K562 (cell line): ENCODE results near the gene MAP4K4. TPM values are rescaled to one million over a fixed set of nuclear protein-coding genes. Genes with fewer than 3 reads are reported as not detected.

Experiments
- BDP1 ChIP-seq: IDR thresholded peaks from 3 replicates; pipeline ENCODE4 v1.6.1; 2011; ENCODE audit not compliant: insufficient read length, insufficient read depth
- CHD2 ChIP-seq: IDR thresholded peaks from 2 replicates; pipeline ENCODE4 v1.6.1; 2011; ENCODE audit warnings: low read depth, low read length
- ERF ChIP-seq: fragments of 450-650 bp; formaldehyde crosslinking; IDR thresholded peaks from 2 replicates; pipeline ENCODE4 v1.4.0; 2020; ENCODE audit warnings: mild to moderate bottlenecking, mixed read lengths
- FOXJ2 ChIP-seq: fragments of 200-800 bp; sonication (Bioruptor generic); IDR thresholded peaks from 2 replicates; pipeline ENCODE4 v1.6.1; 2016; ENCODE audit warnings: missing genetic modification characterization, missing compliant biosample characterization
- MBD2 ChIP-seq: sonication (generic); IDR thresholded peaks from 2 replicates; pipeline ENCODE4 v1.6.1; 2016; ENCODE audit warnings: low read depth, borderline replicate concordance
- MTF1 ChIP-seq: fragments of 250-450 bp; sonication (Bioruptor Pico); IDR thresholded peaks from 2 replicates; pipeline ENCODE4 v1.9.0; 2021; ENCODE audit warnings: moderate library complexity, mild to moderate bottlenecking, inconsistent platforms, borderline replicate concordance
- POLR2A ChIP-seq: fragments of 450-650 bp; conservative IDR thresholded peaks from 2 replicates; pipeline ENCODE4 v1.6.1; 2016
- TBP ChIP-seq: optimal IDR thresholded peaks from 2 replicates; pipeline ENCODE3; 2011; ENCODE audit warnings: low read depth, low read length, improper control_type of control experiment
- ZC3H4 ChIP-seq: sonication (generic); formaldehyde crosslinking; IDR thresholded peaks from 2 replicates; pipeline ENCODE4 v1.9.0; 2021; ENCODE audit warnings: missing genetic modification reagents, borderline replicate concordance
- ZNF134 ChIP-seq: fragments of 250-450 bp; sonication (Bioruptor Pico); conservative IDR thresholded peaks from 2 replicates; pipeline ENCODE4 v1.4.0; 2020
- ZNF175 ChIP-seq: fragments of 200-800 bp; sonication (Bioruptor generic); IDR thresholded peaks from 2 replicates; pipeline ENCODE4 v1.6.1; 2016; ENCODE audit warnings: low read depth, mild to moderate bottlenecking, missing genetic modification characterization, missing compliant biosample characterization
- ZNF197 ChIP-seq: fragments of 200-800 bp; sonication (Bioruptor generic); IDR thresholded peaks from 2 replicates; pipeline ENCODE4 v1.6.1; 2016; ENCODE audit warnings: low read depth, missing genetic modification characterization, missing compliant biosample characterization
- ZNF644 ChIP-seq: fragments of 200-800 bp; sonication (Bioruptor generic); IDR thresholded peaks from 2 replicates; pipeline ENCODE4 v1.6.1; 2016; ENCODE audit warnings: low read depth, missing genetic modification characterization, missing compliant biosample characterization
- ZNF766 ChIP-seq: fragments of 200-800 bp; sonication (Bioruptor generic); conservative IDR thresholded peaks from 2 replicates; pipeline ENCODE4 v1.6.1; 2016; ENCODE audit warnings: missing genetic modification characterization, missing compliant biosample characterization
- polyA plus RNA-seq, 8 experiments: library from polyadenylated mRNA; depleted of rRNA in 4 of 8; stranded (reverse) in 5 of 8; unstranded in 3 of 8; fragments of >200 nt; fragmentation: Nextera tagmentation in 2 of 8; fragmentation: Illumina TruSeq in 1 of 8; extraction: Ambion mirVana in 2 of 8; extraction: Trizol in 1 of 8; gene quantifications; 2 replicates each; pipeline versions ENCODE4 v1.2.1 to v1.2.3, GENCODE V29; 2011 to 2014; ENCODE audit warnings: inconsistent platforms in 1 of 8, missing spikeins in 1 of 8
- total RNA-seq, 7 experiments: library from RNA; depleted of rRNA in 6 of 7; stranded (reverse); fragments of >200 nt in 6 of 7; fragmentation: Illumina TruSeq in 2 of 7; extraction: Trizol in 2 of 7; gene quantifications; 2 replicates each; pipeline versions ENCODE4 v1.2.1 to v1.2.3, GENCODE V29; 2011 to 2021; ENCODE audit warnings: low replicate concordance in 1 of 7
- TF ChIP-seq, protein P1 (sequence below): sonication (generic); formaldehyde crosslinking; IDR thresholded peaks from 2 replicates; pipeline ENCODE4 v1.8.0; 2022; ENCODE audit warnings: missing genetic modification reagents, mild to moderate bottlenecking, moderate library complexity, borderline replicate concordance
- TF ChIP-seq, protein P2 (sequence below): fragments of 250-450 bp; sonication (Bioruptor Pico); IDR thresholded peaks from 2 replicates; pipeline ENCODE4 v1.5.0; 2020; ENCODE audit warnings: mild to moderate bottlenecking
- TF ChIP-seq, protein P3 (sequence below): fragments of 450-650 bp; IDR thresholded peaks from 2 replicates; pipeline ENCODE4 v1.6.1; 2014; ENCODE audit warnings: low read depth, mild to moderate bottlenecking, moderate library complexity, borderline replicate concordance
- TF ChIP-seq, protein P4 (sequence below): fragments of 450-650 bp; IDR thresholded peaks from 2 replicates; pipeline ENCODE4 v1.7.1; 2018; ENCODE audit warnings: mild to moderate bottlenecking, low read depth; ENCODE audit not compliant: partially characterized antibody
- TF ChIP-seq, protein P5 (sequence below): fragments of 250-450 bp; sonication (Bioruptor Pico); IDR thresholded peaks from 2 replicates; pipeline ENCODE4 v1.4.0; 2020

MAP4K4 gene
- total and polyA plus RNA-seq, 9 of the 15 experiments (the other 6 are each of a cell fraction or from before 2014, with no cell fraction given), result 7.6 to 76.4 (median 50.6) TPM

DNA sequence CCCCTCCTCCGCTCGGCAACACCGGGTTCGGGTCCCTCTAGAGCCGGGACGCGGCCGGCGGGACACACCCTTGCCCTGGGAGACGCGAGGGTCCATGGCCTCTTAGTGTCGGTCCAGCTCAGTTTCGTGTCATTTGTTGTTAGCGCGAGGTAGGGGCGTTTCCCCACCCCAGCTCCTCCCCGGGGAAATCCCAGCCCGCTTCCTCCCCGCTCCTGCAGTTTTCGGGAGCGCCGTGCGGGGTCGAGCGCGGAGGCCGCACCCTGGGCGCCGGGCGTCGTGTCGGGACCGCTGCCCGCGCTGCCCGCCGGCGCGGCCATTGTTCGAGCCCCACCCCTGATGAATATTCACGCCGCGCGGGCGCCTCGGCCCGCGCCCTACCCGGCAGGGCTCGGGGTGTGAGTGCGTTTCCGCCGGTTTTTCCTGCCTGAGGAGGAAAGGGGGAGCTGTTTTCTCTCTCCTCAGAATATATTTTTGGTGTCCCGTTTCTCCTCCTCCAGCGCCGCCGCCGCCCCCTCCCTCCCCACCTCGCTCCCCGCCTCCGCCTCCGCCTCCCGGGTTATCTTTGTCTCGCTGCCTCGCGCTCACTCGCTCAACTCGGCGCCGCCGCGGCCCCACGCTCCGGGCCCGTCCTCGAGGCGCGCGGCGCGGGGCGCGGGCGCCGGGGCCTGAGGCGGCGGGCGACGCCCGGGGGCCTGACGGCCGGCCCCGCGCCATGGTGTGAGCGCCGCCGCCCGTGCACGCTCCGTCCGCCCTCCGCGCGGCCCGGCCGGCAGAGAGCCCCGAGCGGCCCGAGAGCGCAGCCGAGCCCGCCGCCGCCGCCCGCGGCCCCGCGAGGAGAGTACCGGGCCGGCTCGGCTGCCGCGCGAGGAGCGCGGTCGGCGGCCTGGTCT is at the start of gene MAP4K4 (continued):
- TF ChIP-seq POLR2A (peak; percentile 61; the same call in 1 of the 2 replicates), TBP (peak; percentile 69), ZC3H4 (CRISPR knock-in tag) (no peak), FOXJ2 (no peak), MBD2 (peak; percentile 21; the same call in 1 of the 2 replicates), BDP1 (no peak), ZNF134 (0 out of 2 replicates have a peak, but pooled peaks have one; percentile 30), ERF (CRISPR knock-in tag) (peak; percentile 69; the same call in 1 of the 2 replicates), MTF1 (CRISPR knock-in tag) (no peak), ZNF766 (CRISPR knock-in tag) (0 out of 2 replicates have a peak, but pooled peaks have one; percentile 43), ZNF197 (0 out of 2 replicates have a peak, but pooled peaks have one; percentile 33), ZNF175 (CRISPR knock-in tag) (0 out of 2 replicates have a peak, but pooled peaks have one; percentile 41), CHD2 (peak; percentile 22; the same call in 1 of the 2 replicates), ZNF644 (tag) (peak; percentile 44; the same call in 1 of the 2 replicates)
- TF ChIP-seq, protein P1, sequence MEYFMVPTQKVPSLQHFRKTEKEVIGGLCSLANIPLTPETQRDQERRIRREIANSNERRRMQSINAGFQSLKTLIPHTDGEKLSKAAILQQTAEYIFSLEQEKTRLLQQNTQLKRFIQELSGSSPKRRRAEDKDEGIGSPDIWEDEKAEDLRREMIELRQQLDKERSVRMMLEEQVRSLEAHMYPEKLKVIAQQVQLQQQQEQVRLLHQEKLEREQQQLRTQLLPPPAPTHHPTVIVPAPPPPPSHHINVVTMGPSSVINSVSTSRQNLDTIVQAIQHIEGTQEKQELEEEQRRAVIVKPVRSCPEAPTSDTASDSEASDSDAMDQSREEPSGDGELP, result peak; percentile 35; the same call in 1 of the 2 replicates
- TF ChIP-seq, protein P2, sequence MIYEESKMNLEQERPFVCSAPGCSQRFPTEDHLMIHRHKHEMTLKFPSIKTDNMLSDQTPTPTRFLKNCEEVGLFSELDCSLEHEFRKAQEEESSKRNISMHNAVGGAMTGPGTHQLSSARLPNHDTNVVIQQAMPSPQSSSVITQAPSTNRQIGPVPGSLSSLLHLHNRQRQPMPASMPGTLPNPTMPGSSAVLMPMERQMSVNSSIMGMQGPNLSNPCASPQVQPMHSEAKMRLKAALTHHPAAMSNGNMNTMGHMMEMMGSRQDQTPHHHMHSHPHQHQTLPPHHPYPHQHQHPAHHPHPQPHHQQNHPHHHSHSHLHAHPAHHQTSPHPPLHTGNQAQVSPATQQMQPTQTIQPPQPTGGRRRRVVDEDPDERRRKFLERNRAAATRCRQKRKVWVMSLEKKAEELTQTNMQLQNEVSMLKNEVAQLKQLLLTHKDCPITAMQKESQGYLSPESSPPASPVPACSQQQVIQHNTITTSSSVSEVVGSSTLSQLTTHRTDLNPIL, result no peak
- TF ChIP-seq, protein P3, sequence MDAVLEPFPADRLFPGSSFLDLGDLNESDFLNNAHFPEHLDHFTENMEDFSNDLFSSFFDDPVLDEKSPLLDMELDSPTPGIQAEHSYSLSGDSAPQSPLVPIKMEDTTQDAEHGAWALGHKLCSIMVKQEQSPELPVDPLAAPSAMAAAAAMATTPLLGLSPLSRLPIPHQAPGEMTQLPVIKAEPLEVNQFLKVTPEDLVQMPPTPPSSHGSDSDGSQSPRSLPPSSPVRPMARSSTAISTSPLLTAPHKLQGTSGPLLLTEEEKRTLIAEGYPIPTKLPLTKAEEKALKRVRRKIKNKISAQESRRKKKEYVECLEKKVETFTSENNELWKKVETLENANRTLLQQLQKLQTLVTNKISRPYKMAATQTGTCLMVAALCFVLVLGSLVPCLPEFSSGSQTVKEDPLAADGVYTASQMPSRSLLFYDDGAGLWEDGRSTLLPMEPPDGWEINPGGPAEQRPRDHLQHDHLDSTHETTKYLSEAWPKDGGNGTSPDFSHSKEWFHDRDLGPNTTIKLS, result peak; percentile 51; the same call in 1 of the 2 replicates
- TF ChIP-seq, protein P4, sequence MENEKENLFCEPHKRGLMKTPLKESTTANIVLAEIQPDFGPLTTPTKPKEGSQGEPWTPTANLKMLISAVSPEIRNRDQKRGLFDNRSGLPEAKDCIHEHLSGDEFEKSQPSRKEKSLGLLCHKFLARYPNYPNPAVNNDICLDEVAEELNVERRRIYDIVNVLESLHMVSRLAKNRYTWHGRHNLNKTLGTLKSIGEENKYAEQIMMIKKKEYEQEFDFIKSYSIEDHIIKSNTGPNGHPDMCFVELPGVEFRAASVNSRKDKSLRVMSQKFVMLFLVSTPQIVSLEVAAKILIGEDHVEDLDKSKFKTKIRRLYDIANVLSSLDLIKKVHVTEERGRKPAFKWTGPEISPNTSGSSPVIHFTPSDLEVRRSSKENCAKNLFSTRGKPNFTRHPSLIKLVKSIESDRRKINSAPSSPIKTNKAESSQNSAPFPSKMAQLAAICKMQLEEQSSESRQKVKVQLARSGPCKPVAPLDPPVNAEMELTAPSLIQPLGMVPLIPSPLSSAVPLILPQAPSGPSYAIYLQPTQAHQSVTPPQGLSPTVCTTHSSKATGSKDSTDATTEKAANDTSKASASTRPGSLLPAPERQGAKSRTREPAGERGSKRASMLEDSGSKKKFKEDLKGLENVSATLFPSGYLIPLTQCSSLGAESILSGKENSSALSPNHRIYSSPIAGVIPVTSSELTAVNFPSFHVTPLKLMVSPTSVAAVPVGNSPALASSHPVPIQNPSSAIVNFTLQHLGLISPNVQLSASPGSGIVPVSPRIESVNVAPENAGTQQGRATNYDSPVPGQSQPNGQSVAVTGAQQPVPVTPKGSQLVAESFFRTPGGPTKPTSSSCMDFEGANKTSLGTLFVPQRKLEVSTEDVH, result no peak
- TF ChIP-seq, protein P5, sequence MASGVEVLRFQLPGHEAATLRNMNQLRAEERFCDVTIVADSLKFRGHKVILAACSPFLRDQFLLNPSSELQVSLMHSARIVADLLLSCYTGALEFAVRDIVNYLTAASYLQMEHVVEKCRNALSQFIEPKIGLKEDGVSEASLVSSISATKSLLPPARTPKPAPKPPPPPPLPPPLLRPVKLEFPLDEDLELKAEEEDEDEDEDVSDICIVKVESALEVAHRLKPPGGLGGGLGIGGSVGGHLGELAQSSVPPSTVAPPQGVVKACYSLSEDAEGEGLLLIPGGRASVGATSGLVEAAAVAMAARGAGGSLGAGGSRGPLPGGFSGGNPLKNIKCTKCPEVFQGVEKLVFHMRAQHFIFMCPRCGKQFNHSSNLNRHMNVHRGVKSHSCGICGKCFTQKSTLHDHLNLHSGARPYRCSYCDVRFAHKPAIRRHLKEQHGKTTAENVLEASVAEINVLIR, result no peak
